NOMO-1 treated with dmso at 0.1 percent for 144 hours (cell line): ENCODE measurements around the gene C9orf43.
"Not testable (repeated sequence)": the region's sequence is repeated elsewhere in the genome, so short reads cannot be mapped to it uniquely, and the experiment has no call there.

Source experiments
- DNase-seq: peaks from one replicate; lab custom pipeline; 2025; ENCODE audit not compliant: unreplicated experiment; lab: John Stamatoyannopoulos, UW

The C9orf43 gene

GRCh38 chr9:113381441-113381840 lies 29.1 kb upstream of the C9orf43 start:
- DNase-seq = not testable (repeated sequence)

DNA sequence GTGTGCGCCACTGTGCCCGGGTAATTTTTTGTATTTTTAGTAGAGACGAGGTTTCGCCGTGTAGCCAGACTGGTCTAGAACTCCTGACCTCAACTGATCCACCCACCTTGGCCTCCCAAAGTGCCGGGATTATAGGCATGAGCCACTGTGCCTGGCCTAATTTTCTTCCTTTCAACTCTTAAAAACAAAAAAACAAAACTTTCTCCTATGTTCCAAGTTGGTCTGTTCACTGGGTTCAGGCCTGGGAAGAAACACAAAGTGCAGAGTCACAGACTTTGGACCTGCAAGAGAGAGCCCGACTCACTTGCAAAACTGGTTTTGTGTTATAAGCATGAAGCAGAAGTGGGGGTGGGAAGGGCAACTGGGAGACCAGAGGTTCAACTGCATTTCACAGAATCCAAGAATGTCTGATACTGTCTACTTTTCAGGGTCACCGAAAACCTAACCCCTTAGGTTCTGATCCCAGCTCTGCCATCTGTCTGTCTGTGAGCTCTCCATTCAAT lies 28.6 kb upstream of the C9orf43 start:
- DNase-seq = no peak

DNA sequence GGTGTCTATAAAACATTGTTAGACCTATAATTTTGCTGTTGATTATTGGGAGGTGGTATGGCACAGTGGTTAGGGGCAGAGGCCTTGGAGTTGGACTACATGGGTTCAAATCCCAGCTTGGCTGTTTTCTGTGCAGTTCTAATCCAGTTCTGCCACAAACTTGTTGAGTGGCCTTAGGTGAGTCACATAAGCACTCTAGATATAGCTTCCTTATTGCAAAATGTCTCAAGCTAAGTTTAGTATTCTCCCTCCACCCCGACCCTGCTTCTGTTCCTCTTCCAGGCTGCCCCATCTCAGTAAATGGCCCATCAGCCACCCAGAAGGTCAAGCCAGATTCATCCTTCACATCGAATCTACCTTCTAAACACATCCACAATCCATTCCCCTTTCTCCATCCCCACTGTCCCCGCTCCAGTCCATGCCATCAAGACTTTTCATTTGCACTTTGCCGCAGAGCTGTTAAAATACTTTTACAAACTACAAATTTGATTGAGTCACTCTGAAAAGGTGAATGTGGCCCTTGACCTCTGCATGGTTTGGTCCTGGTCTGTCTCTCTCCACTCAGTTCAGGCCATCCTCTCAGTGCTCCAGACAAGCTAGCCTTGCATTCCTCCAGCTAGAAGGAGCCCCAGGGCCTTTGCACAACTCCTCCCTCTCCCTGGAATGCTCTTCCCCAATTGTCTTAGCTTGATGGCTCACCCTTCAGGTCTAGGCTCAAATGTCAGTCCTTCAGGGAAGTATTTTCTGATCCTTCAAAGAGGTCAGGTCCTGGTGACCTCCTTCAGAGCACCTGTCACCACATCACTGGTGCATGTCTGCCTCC lies 23.8 kb upstream of the C9orf43 start:
- DNase-seq = peak; percentile 59

DNA sequence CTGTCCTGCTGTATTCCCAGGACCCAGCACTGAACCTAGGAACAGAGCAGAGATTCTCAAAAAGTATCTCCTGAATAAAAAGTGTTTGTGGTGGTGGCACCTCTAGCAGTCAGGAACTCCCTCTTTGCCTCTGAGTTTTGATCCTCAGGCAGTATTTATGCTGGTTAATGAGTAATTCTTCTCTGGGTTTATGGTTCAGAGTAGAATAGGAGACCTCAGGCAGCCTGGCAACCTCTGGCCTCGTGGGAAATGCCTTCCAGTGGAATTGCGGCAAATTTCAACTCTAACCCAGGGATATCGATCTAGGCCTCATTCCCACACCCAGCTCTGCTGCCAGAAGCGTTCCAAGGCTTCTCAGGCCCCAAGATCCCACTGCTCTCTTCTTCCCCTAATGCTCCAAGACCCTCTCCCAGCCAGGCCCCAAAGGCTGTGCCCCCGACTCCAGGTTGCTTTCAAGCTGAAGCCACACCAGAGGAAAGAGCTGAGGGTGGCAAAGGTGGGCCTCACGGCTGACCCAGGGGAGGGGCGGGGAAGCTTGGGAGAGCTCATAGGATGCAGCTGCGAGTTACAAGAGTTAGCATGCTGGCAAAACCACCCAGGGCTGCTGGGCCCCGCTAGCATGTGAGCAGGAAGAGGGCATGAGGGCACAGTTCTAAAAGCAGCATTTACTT lies 22.9 kb upstream of the C9orf43 start:
- no peak for DNase-seq

DNA sequence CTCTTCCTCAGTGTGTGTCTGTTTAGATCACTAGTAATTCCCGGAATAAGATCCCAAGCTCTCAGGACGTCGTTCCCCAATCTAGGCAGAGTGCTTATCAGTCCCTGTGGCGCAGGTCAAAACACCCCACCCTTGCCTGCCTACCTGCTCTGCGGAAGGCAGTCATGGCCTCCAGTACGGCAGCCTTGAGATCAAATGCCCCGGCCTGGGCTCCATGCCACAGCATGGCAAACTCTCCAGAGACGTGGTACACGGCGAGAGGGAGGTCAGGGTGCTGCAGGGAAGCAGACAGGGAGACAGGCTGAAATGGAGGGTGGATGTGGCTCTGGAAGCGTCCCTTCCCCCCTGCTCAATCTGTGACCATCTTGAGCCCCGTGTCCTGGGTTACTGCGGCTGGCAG lies 21.7 kb upstream of the C9orf43 start:
- no peak for DNase-seq

- no peak for DNase-seq
These were observed 21.1 kb upstream of the C9orf43 start for GRCh38 chr9:113389451-113389850.

DNA sequence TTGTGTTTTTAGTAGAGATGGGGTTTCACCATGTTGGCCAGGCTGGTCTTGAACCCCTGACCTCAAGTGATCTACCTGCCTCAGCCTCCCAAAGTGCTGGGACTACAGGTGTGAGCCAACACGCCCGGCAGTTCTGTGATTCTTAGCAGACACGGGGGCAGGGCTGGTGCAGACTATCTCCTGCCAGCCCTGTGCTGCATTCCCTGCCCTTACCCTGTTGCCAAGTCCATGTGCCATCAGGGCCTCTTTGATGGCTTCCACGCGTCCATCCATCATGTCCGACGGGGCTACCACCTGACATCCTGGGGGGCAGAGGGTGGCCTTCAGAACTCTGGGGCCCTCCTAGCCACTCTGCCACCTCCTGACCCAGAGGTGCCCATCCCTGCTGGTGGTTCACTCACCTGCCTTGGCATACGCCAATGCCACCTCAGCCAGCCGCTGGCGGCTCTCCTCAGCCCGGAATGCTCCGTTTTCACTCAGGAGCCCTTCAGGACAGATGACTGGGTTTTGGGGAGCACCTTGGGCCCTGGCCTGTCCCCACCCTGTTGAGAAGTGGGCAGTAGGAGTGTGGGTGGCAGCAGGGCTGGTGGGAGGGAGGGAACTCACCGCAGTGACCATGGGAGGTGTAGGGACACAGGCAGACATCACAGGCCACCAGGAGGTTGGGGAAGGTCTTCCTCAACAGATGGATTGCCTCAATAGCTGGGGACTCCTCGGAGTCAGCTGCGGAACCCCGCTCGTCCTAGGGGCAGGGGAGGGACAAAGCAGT lies 20.2 kb upstream of the C9orf43 start:
- no peak for DNase-seq

DNA sequence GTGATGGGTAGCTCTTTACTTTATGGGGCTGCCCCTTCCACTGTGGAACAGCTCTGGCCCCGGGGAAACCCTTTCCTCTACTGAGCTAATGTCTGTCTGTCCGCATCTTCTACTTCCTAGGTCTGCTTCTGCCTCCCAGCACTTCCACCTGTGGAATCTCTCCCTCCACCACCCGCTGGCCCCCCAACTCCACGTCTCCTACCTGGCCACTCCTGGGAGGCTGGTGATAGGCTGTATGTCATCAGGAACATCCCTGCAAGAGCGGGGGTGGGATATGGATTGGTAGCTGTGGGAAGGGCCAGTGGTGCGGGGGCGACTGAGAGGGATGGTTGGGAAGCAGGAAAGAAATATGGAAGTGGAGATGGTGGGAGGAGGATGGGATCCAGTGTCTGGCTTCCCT lies 18.6 kb upstream of the C9orf43 start:
- no peak for DNase-seq

DNA sequence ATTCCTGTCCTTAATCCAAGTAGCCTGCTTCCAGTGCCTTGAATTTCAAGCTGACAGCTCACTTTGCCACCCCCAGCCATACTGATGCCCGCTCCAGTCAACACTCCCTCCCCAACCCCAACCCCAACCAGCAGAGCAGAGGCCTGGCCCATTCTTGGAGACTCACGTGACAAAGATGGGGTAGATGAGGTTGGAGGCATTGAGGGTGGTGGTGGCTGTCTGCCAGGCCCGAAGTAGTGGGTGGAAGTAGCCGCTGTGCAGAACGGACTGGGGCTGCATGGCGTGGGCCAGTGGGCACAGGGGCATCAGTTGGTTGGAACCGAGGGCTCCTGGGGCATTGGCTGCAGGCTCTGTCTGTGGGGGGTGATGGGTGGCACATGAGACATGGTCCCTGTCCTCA lies 17.3 kb upstream of the C9orf43 start:
- DNase-seq = no peak

DNA sequence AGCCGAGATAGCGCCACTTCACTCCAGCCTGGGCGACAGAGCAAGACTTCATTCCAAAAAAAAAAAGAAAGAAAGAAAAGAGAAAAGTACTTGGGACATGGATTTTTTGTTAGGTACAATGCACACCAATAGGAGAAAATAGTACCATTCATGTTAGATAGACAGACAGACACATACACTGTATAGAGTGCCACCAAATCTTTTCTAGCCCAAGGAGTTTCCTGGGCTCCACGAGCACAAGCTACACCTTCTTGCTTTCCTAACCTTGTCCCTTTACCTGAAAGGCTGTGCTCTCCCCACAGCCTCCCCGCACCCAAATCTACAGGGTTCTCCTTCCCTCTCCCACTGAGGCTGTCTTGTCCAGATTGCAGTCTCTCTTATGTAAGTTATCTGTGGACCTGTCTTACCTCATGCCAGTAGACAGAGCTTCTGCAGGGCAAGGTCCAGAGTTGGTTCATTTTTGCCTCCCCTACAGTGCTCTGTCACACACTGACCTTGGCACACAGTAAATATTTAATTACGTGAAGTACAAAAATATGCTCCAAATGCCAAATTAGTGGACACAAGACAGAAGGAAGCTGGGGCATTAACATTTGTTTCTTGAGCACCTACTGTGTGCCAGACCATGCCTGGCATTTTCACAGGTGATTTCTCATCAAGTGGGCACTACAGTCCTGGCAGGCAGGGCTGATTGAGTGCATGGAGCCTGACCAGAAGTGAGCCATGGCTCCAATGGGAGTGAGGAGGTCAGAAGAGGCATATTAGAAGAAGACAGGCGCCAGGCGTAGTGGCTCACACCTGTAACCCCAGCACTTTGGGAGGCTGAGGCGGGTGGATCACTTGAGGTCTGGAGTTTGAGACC lies 15.3 kb upstream of the C9orf43 start:
- DNase-seq = no peak

GRCh38 chr9:113397203-113397631 lies 13.3 kb upstream of the C9orf43 start:
- no peak for DNase-seq

- DNase-seq = no peak
These were observed 11.8 kb upstream of the C9orf43 start for GRCh38 chr9:113398796-113399195.

DNA sequence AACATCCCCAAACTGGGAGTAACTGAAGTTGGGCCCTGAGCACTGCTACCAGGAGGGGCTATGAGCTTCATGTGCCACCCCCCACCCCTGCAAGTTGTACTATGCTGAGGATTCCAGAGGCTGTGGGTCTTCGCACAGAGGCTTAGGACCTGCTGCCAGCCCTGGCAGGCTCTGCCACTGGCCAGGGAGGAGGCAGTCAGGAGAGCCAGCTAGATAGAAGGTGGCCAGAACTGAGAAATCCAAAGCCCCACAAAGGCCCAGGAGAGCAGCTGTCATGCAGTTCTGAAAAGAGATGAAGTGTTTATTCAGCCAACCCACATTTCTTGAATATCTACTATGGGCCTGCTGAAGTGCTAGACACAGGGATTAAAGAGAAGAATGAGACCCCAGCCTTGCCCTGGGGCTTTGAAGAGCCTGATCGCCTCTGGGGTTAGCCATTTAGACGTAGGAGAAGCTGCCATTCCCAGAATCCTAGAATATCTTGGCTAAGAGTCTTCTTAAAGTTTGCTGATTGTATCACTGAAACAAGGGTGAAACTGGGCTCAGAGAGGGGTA lies 10.8 kb upstream of the C9orf43 start:
- no peak for DNase-seq

DNA sequence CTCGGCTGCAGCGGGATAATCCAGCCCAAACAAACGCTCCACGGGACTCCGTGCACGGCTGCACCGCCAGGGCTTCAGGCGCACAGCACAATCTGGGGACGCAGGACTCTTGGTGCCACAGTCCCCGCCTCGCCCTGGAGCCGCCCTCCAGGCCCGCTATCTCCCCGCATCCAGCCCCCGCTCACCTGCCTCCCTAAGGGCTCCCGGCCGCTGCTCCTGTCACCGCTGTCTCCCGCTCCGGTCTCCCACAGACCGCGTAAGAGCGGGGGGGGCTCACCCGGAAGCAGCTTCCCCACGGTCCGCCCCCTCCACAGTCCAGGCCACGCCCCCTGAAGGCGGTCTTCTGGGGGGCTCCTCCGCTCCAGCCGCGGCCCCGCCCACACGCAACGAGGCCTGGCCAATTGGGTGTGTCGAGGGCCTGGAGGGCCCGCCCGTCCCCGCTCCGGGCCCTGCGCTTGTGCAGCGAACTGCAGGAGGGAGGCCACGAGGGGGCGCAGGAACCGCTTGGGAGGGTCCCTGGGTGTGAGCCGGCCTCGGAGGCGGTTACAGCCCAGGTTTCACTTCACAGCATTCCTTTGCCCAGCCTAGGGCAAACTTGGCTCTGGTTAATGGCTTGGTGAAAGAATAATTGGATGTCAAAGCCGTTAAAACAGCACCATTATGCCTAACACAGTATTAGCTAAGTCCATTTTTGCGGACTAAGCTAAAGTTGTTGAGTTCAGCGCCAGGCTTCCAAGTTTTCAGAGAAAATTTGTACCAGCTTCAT lies 9.3 kb upstream of the C9orf43 start, which contains the start of gene ALAD:
Gene ALAD, minus strand, starts transcription at position 258 of the 766 bp plus-strand sequence. CDS start 7,725 bp downstream, outside the sequence.
- DNase-seq = peak; percentile 99

DNA sequence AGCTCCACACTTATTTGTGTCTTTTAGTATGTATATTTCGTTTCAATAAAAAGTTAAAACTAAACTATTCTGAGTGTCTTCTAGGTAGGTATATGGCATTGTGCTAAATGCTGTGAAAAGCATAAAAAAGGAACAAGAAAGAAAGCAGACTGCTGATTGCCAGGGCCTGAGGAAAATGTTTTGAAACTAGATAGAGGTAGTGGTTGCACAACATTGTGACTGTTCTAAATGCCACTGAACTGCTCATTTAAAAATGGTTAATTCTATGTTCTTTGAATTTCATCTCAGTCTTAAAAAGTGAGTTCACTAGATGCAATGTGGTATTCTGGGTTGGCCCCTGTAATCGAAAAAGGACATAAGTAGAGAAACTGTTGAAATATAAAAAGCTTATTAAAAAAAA lies 6.9 kb upstream of the C9orf43 start:
- peak; percentile 76 for DNase-seq

GRCh38 chr9:113406353-113406752 lies 4.2 kb upstream of the C9orf43 start:
- not testable (repeated sequence) for DNase-seq

GRCh38 chr9:113406873-113407511 lies 3.6 kb upstream of the C9orf43 start:
- DNase-seq = peak; percentile 15

GRCh38 chr9:113409481-113409880 lies 1.1 kb upstream of the C9orf43 start:
- DNase-seq = no peak

GRCh38 chr9:113409883-113410206 lies 702 bp upstream of the C9orf43 start:
- DNase-seq = no peak
